GM12874 (cell line): ENCODE data around the gene TTC7B.

Experiments used
- TF ChIP-seq, protein P1 (sequence below): IDR thresholded peaks from 2 replicates; pipeline ENCODE4 v1.5.1; 2011; ENCODE audit warnings: low read depth, mild to moderate bottlenecking, control low read depth, low read length, moderate library complexity; ENCODE audit not compliant: insufficient read depth

The TTC7B gene

DNA sequence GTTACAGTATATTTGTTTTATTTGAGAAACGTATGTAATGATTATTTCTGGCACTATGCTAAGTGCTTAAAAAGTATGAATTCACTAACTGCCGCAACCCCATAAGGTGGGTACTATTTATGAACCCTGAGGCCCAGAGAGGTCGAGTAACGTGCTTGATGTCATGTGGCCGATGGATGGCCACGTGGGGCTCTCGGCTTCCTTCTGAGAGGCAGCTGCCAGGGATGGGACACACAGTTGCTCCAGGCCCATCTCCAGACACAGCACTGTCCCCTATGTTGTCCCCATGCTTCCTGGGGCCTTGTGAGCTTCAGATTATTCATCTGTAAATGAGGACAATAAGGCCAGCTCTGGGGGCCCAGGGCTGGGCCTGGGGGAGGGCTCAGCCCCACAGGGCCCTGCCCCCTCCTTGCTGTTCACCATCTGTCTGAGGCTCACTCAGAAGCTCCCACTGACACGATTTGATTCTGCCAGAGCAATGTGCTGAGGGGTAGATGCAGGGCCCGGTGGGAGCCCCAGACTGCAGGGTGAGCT lies 304.4 kb downstream of the TTC7B start:
- TF ChIP-seq, protein P1, sequence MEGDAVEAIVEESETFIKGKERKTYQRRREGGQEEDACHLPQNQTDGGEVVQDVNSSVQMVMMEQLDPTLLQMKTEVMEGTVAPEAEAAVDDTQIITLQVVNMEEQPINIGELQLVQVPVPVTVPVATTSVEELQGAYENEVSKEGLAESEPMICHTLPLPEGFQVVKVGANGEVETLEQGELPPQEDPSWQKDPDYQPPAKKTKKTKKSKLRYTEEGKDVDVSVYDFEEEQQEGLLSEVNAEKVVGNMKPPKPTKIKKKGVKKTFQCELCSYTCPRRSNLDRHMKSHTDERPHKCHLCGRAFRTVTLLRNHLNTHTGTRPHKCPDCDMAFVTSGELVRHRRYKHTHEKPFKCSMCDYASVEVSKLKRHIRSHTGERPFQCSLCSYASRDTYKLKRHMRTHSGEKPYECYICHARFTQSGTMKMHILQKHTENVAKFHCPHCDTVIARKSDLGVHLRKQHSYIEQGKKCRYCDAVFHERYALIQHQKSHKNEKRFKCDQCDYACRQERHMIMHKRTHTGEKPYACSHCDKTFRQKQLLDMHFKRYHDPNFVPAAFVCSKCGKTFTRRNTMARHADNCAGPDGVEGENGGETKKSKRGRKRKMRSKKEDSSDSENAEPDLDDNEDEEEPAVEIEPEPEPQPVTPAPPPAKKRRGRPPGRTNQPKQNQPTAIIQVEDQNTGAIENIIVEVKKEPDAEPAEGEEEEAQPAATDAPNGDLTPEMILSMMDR, result no peak

DNA sequence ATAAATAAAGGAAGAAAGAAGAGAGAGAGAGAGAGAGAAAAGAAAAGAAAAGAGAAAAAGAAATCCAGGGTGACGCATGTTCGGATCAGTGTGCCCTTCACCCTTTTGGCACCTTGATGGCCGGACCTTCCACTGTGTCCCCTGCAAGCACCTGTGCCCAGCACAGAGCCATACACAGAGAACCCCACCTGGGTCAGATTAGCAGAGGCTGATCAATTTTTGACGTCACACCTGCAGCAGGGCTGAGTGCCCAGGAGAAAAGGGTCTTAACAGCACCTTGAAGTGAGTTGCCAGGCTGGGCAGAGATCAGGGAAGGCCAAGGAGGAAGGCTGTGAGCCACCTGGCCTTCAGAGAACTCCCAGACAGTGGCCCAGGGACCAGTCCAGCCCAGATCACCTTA lies 305.0 kb downstream of the TTC7B start:
- TF ChIP-seq, protein P1, result no peak

DNA sequence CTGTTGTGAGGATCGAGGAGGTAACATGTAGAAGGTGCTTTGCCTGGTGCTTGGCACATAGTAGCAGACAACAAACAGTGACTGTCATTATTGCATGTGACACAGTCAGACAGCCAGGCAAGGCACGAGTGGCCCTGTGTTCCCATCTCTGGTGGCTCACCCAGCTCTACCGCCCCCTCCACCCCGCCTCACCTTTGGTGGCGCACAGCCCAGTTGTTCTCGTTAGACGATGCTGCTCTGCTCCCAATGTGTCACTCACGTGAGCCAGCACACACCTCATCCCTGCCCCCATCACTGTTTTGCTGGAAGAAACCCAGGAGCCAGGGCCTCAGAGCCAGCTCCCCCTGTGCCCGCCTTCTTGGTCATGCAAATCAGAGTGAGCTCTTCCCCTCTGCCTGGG lies 306.1 kb downstream of the TTC7B start:
- TF ChIP-seq, protein P1, result no peak

DNA sequence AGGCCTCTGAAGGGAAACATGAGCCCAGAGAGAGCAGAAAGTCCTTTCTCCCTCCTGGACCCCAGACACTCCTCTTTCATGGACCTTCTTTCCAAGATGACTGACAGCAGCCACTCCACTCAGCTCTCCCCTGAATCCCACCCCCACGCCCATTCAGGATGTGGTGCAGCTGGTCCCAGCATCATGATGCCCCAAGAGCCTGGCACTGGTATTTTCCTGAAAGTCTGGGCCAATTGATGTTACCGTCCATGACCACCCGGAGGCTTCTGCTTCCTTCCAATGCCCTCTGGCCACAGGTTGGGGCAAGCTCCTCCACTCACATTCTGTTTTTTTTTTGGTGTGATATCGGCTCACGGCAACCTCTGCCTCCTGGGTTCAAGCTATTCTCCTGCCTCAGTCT lies 306.8 kb downstream of the TTC7B start:
- TF ChIP-seq, protein P1, result no peak

DNA sequence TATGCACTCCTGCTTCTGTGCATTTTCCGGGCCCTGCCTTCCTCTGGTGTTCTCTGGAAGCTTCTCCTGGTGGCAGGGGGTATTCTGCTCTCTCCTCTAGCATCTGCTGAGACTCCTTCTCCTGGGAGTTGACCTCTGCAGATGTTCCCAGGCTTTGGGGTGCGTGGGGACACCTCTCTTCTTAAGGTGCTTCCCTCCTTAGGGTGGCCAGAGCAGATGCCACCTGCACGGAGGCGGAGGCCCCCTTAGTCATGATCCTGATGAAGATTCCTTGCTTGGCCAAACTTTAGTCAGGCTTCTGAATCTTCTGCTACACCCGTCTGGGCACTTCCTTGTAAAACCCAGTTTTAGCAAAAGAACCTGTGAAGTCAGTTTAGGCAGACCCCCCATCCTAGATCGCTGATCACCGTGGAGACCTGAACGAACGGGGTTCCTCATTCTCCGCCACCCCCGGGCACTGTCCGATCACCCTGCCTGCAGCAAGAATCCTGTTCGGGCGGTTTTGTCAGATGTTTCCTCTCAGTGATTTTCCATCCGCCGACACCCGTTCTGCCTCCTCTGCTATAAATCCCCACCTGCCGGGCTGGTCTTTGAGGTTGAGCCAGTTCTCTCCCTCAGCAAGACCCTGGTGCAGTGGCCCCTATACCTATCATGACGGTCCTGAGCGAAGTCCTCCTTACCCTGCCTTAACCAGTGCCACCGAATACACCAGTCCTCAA lies 307.5 kb downstream of the TTC7B start:
- TF ChIP-seq, protein P1, result no peak

DNA sequence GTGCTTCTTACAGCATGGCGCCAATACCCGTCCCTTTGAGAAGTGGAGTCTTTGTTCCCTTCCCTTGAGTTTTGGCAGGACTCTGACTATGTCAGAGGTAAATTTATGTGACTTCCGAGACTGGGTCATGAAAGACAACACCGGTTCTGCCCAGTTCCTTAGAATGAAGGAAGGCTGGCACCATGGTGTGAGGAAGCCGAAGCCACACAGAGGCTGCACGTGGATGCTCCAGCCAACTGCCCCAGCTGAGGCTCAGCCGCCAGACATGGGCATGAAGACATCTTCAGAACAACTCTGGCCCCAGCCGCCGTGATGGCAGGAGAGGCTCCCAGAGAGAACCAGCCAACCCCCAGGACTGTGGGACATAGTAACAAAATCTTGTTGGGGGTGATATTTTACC lies 308.2 kb downstream of the TTC7B start:
- TF ChIP-seq, protein P1, result no peak

- TF ChIP-seq, protein P1, result no peak
These were observed 308.8 kb downstream of the TTC7B start for GRCh38 chr14:90507428-90507827.
